Pancreas (tissue), 10 donors: Measurements from ENCODE around the gene DPP3. TPM values are rescaled to one million over a fixed set of nuclear protein-coding genes. Genes with fewer than 3 reads are reported as not detected.
A peak's percentile ranks its signal among the peaks of the same experiment; 100 is the strongest.

ENCODE experiments used
- ATAC-seq, 4 donors: fragments of 200-7000 bp; cut with Tn5 transposase; one replicate each; pipeline versions ENCODE4 v1.8.0 to v1.9.1; 2020; ENCODE audit warnings: mild to moderate bottlenecking in 4 of 4, moderate library complexity in 4 of 4
- DNase-seq, 6 donors: peaks; one replicate each; pipeline ENCODE4 v3.0.0-alpha.2; 2020
- FAIRE-seq: peaks from 2 replicates; lab custom pipeline; 2012; peaks lifted over from hg19 to GRCh38; lab: Jason Lieb, UNC
- H3K27ac ChIP-seq, 4 donors: fragments of 200-600 bp; sonication (generic); 1 replicate in 3 of 4; 2 replicates in 1 of 4; pipeline versions ENCODE4 v1.5.0 to v1.8.0; 2020
- H3K27me3 ChIP-seq, 4 donors: fragments of 200-600 bp; one replicate each; pipeline ENCODE4 v1.8.0; 2021
- H3K36me3 ChIP-seq, 3 donors: fragments of 200-600 bp; sonication (generic) in 1 of 3; one replicate each; pipeline versions ENCODE4 v1.5.0 to v1.8.0; 2020 to 2021
- H3K4me1 ChIP-seq, 3 donors: fragments of 200-600 bp; one replicate each; pipeline ENCODE4 v1.8.0; 2021
- H3K4me3 ChIP-seq, 4 donors: fragments of 200-600 bp; sonication (generic) in 2 of 4; one replicate each; pipeline versions ENCODE4 v1.5.0 to v1.8.0; 2020 to 2021
- H3K9me3 ChIP-seq, 4 donors: fragments of 200-600 bp; one replicate each; pipeline ENCODE4 v1.8.0; 2021
- CTCF ChIP-seq, 4 donors: fragments of 200-600 bp; sonication (generic) in 3 of 4; IDR thresholded peaks; one replicate each; pipeline versions ENCODE4 v1.5.0 to v1.8.0; 2021; ENCODE audit warnings: antibody characterized with exemption in 4 of 4
- WGBS, 2 donors: extraction: QIAGEN DNeasy Blood & Tissue Kit; methylation state at CpG; one replicate each; pipeline ENCODE4 v1.1.7; 2013; 5-methylcytosine and 5-hydroxymethylcytosine counted together
- intact Hi-C, 3 donors: fragments of 100-400 bp; cut with DNase I; formaldehyde crosslinking; loops; one replicate each; pipeline versions ENCODE4 v1.11.1 to v1.14.2; 2022
- polyA plus RNA-seq, 2 donors: library from polyadenylated mRNA; stranded (reverse); fragments of 200-250 nt; gene quantifications; one replicate each; pipeline ENCODE4 v1.2.3, GENCODE V29; 2013
- total RNA-seq, 6 donors: library from RNA; stranded (reverse); fragmentation: NEBNext Ultra II Directional in 4 of 6; extraction: Animal tissue kit (Norgen Biotek cat#: 25700) in 4 of 6; gene quantifications; one replicate each; pipeline versions ENCODE4 v1.2.1 to v1.2.4, GENCODE V29; 2021 to 2023
- donor health status: healthy with polysubstance abuse.
- donor health status: DM: no; HTN: no; CAD: no; lungs with moderate emphysema.
- donor health status: DM: no; HTN: no; CAD: no.
- donor health status: control.
- donor health status: control.
- donor health status: Bipolar disorder and iron deficiency.
- donor health status: DM: yes; HTN: yes; CAD: no.
- donor health status: DM: no; HTN: no; CAD: no.
- donor health status: DM: no; HTN: no; CAD: no.
- donor health status: DM: yes; HTN: yes; CAD: no.

DPP3 gene
- total and polyA plus RNA-seq, 8 donors = 8.5 to 27.0 (median 20.7) TPM

GRCh38 chr11:66464916-66465315 lies 15.3 kb upstream of the DPP3 start:
- TF ChIP-seq CTCF (IDR thresholded peaks at IDR 0.05) = no peak
- H3K27ac ChIP-seq = no peak overlapping the region
- no peak for DNase-seq
- no peaks in the 10 kb centered on the region for H3K36me3 ChIP-seq
- no peaks in the 10 kb centered on the region for H3K9me3 ChIP-seq
- H3K4me3 ChIP-seq = no peak overlapping the region
- no peaks in the 10 kb centered on the region for H3K27me3 ChIP-seq
- H3K4me1 ChIP-seq = peaks cover 0 to 5% (median 0%) of the 10 kb centered on the region in 3 donors
- no peak for ATAC-seq
- FAIRE-seq = no peak
- WGBS, 2 donors = 95 to 100% methylated on average over 1 of the region's 1 CpG
- intact Hi-C loops = no loop called here

- Histone ChIP-seq H3K27me3 (no peaks in the 10 kb centered on the region), H3K27ac (peak overlapping the region in 2 of 4 donors; percentile 17 to 28), H3K4me3 (peak overlapping the region in 2 of 4 donors; percentile 51 to 66), H3K4me1 (peaks cover 0 to 5% (median 0%) of the 10 kb centered on the region in 3 donors), H3K9me3 (no peaks in the 10 kb centered on the region), H3K36me3 (no peaks in the 10 kb centered on the region)
- TF ChIP-seq CTCF (IDR thresholded peaks at IDR 0.05) = no peak
- ATAC-seq (no peak), DNase-seq (no peak), FAIRE-seq (no peak)
- intact Hi-C loops = no loop called here
- 64 to 66% methylated on average over 19 of the region's 19 CpGs for WGBS, 2 donors
These were observed 14.6 kb upstream of the DPP3 start for GRCh38 chr11:66465373-66466224.

- peak; percentile 91 to 99 (median 97) for DNase-seq
- intact Hi-C loops = no loop called here
- Histone ChIP-seq H3K27me3 (no peaks in the 10 kb centered on the region), H3K4me3 (peak within 1 kb of the TSS; percentile 26 to 66 (median 55)), H3K27ac (peak within 1 kb of the TSS in 2 of 4 donors; percentile 17 to 28), H3K4me1 (peaks cover 0 to 5% (median 0%) of the 10 kb centered on the region in 3 donors), H3K36me3 (no peaks in the 10 kb centered on the region), H3K9me3 (no peaks in the 10 kb centered on the region)
- 1% methylated on average over 31 to 63 of the region's 63 CpGs for WGBS, 2 donors
- ATAC-seq = peak; percentile 96 to 99 (median 98)
- no peak for FAIRE-seq
- TF ChIP-seq CTCF (IDR thresholded peaks at IDR 0.05) = no peak
These were observed 13.8 kb upstream of the DPP3 start, which contains the start of gene PELI3 for GRCh38 chr11:66466225-66467033. PELI3 (plus strand) TSS chr11:66466905; CDS start chr11:66468129, 1,224 bp downstream.

DNA sequence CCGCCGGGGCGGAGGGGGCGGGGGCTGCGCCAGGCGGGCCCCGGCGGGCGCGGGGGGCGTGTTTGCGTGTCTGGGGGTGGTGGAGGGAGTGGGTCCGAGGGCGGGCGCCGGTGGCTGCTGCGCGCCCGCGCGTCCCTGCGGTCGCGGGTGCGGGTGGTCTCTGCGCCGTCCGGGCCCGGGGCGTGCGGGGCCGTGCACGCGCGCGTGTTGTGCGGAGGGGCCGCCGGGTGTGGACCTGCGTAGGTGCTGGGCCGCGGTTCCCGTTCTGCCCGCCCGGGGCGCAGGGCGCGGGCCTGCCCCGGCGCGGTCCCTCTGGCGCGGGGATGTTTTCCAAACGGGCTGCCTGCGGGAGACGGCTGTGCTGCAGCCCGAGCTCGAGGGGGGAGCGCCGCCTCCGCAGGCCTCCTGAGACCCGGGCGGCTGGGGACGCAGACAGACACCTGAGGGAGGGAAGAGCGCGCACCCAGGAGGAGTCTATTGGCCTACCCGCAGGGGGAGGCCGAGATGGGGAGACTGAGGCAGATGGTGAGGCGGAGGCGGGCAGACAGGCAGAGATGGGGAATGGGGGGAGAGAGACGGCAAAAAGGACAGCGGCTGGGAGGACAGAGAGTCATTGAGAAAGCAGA lies 13.1 kb upstream of the DPP3 start:
- H3K27ac ChIP-seq = peak overlapping the region in 1 of 4 donors; percentile 22

More for the DNA sequence above, 13.1 kb upstream of the DPP3 start:
- intact Hi-C loops = no loop called here
- no peaks in the 10 kb centered on the region for H3K27me3 ChIP-seq
- DNase-seq (peak in 4 of 6 donors; percentile 25 to 78 (median 58)), FAIRE-seq (no peak), ATAC-seq (peak; percentile 5 to 47 (median 18))
- 1 to 4% methylated on average over 34 to 72 of the region's 72 CpGs for WGBS, 2 donors
- H3K9me3 ChIP-seq = no peaks in the 10 kb centered on the region
- TF ChIP-seq CTCF (IDR thresholded peaks at IDR 0.05) = peak in 1 of 4 donors; percentile 19
- H3K4me1 ChIP-seq = peaks cover 0 to 5% (median 0%) of the 10 kb centered on the region in 3 donors
- H3K36me3 ChIP-seq = no peaks in the 10 kb centered on the region
- peak overlapping the region; percentile 26 to 66 (median 55) for H3K4me3 ChIP-seq
